Measurements from ENCODE around the gene CPS1. TPM values are rescaled to one million over a fixed set of nuclear protein-coding genes. Genes with fewer than 3 reads are reported as not detected.

Gene CPS1
- 10.9 to 16.3 TPM (median 14.8 TPM) in 5 replicates for total RNA-seq (2022; extraction: Qiagen RNA extraction)

DNA sequence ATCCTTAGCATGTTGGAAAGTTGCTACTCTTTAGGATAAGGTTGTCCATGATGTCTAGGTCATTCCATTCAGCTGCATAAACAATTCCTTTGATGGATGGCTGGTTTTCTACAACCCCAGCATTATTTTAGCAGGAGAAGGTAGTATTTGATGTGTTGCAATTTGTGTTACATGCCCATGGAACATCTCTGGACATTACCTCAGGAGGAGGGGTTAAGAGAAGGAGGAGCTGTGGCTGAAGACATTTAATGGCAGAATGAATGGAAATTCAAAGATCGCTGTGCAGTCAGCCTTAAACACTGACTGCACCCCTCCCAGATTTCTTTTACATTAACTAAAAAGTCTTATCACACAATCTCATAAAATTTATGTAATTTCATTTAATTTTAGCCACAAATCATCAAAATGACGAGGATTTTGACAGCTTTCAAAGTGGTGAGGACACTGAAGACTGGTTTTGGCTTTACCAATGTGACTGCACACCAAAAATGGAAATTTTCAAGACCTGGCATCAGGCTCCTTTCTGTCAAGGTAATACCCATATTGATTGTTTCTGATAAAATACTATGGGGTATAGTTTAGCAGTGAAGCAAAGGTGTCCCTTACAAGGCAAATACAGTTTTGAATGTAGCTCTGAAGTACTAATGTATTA is at the start of gene CPS1:
CPS1 (plus strand) TSS at position 271 of the 652 bp plus-strand sequence; CDS start at position 406, 135 bp downstream.

Other genes starting within 250 kb of the CPS1 start
- gene MYL1, start 241.4 kb upstream of the CPS1 start, total RNA-seq (2022; extraction: Qiagen RNA extraction) = not detected in 5 replicates
- gene LANCL1, start 79.8 kb upstream of the CPS1 start, total RNA-seq (2022; extraction: Qiagen RNA extraction) = 18.2 to 29.2 TPM (median 27.3 TPM) in 5 replicates